SK-MEL-5 (cell line): ENCODE results near the gene SPINT2. TPM values are rescaled to one million over a fixed set of nuclear protein-coding genes. Genes with fewer than 3 reads are reported as not detected.
"Not testable (repeated sequence)": the region's sequence is repeated elsewhere in the genome, so short reads cannot be mapped to it uniquely, and the experiment has no call there.

Experiments used
- DNase-seq: peaks from one replicate; pipeline ENCODE4 v3.0.0-alpha.2; 2016; ENCODE audit warnings: low read depth, low spot score
- in situ Hi-C: cut with HindIII; loops from 2 replicates; pipeline ENCODE4 v1.10.0; 2016; ENCODE audit warnings: low sequenced_read_pairs, high pct_unique_total_duplicates, low pct_unique_long_range_greater_than_20kb
- polyA plus RNA-seq, 2 experiments: library from polyadenylated mRNA; depleted of rRNA; stranded (reverse); fragments of >200 nt; gene quantifications; 2 replicates each; pipeline ENCODE4 v1.2.3, GENCODE V29; 2015
- total RNA-seq: library from RNA; depleted of rRNA; stranded (reverse); fragments of >200 nt; shearing (Covaris generic); gene quantifications from 2 replicates; pipeline ENCODE4 v1.2.3, GENCODE V29; 2014; rRNA removed

SPINT2 gene, protein sequence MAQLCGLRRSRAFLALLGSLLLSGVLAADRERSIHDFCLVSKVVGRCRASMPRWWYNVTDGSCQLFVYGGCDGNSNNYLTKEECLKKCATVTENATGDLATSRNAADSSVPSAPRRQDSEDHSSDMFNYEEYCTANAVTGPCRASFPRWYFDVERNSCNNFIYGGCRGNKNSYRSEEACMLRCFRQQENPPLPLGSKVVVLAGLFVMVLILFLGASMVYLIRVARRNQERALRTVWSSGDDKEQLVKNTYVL
- not detected in 2 replicates for total RNA-seq
- polyA plus RNA-seq (2015; cell fraction: cytosol; rRNA removed), result 0.08 TPM in 1 of 2 replicates, not detected in the other
- polyA plus RNA-seq (2015; cell fraction: nucleus; rRNA removed), result not detected in 2 replicates

DNA sequence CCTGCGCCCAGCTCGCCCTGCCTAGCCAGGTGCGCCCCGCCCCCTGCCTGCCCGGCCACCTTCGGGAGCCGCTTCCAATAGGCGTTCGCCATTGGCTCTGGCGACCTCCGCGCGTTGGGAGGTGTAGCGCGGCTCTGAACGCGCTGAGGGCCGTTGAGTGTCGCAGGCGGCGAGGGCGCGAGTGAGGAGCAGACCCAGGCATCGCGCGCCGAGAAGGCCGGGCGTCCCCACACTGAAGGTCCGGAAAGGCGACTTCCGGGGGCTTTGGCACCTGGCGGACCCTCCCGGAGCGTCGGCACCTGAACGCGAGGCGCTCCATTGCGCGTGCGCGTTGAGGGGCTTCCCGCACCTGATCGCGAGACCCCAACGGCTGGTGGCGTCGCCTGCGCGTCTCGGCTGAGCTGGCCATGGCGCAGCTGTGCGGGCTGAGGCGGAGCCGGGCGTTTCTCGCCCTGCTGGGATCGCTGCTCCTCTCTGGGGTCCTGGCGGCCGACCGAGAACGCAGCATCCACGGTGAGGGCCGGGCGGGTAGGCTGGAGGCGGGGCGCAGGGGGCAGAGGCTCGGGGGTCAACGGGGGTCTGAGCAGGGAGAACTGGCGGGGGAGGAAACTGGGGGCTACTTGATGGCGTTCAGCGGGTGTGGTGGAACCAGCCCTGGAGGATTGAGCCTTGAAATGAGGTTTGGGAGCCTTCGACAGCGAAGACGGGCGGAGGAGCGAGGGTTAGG, at the start of gene SPINT2:
Gene SPINT2, plus strand, starts transcription at position 88 of the 727 bp plus-strand sequence. Its CDS starts 320 bp downstream, at position 408.
- in situ Hi-C loops, result no loop called here
- DNase-seq, result no peak

DNA sequence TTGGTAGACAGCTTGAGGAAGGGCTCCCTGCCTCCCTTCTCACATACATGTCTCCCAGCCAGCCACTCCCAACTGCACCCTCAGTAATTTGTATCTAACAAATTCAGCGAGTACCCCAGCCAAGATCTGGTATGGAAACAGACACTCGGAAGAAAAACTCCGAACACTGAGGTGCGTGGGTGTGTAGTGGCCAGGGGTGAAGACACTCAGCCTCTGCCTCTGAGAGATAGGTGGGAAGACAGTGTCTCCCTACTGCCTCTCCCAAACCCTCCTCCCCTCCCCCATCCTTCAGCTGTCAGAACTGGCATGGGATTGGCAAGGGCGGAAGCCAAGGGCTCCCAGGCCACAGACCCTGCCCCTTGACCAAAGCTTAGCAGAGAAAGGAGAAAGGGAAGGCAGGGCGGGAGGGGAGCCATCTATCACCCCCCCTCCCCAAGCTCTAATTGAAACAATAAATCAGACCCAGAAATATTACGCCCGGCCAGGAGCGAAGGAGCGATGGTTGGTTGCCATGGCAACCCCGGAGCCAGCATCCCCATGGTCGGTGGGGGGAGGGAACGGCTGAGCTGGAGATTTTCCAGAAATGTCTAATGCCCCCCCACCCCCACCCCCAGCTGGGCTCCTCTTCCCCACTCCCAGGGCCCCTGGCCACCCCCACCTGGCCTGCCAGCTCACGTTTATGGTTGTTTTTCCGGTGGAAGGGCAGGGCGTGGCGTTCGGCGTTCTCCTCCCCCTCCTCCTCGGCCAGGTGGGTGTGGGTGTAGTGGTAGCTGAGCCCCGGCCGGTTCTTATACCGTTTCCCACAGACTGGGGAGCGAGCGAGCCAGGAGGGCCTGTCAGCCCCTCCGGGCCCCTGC, 47.4 kb upstream of the SPINT2 start:
- in situ Hi-C loops, result no loop called here
- no peak for DNase-seq

DNA sequence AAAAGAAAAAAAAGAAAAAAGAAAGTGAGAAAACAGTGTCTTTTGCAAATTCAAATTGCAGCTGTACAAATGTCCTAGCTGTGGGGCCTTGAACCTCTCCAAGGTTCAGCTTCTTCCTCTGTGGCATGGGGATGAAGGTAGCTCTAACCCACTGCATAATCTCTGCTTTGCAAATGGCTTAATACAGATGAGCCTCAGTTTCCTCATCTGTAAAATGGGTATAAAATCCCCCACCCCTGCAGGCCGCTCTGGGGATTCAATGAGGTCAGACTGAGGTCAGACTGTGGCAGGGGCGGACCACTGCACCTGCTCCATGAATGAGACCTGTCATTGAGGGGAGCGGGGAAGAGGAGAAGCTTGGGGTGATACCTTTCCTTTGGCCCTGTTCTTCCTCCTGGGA, 46.2 kb upstream of the SPINT2 start:
- in situ Hi-C loops, result no loop called here
- no peak for DNase-seq

DNA sequence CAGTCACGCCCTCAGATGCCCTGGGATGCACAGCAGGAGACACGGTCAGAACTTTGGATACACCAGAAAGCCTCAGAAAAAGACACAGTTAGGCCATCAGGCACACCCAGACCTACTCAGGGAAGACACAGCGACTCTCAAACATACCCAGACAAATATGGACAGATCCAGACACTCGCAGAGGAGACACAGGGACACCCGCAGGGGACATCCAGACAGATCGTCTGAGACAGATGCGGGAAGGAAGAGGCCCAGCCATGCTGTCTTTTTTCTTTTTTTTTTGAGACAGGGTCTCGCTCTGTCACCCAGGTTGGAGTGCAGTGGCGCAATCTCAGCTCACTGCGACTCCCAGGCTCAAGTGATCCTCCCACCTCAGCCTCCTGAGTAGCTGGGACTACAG, 45.2 kb upstream of the SPINT2 start:
- in situ Hi-C loops, result no loop called here

DNA sequence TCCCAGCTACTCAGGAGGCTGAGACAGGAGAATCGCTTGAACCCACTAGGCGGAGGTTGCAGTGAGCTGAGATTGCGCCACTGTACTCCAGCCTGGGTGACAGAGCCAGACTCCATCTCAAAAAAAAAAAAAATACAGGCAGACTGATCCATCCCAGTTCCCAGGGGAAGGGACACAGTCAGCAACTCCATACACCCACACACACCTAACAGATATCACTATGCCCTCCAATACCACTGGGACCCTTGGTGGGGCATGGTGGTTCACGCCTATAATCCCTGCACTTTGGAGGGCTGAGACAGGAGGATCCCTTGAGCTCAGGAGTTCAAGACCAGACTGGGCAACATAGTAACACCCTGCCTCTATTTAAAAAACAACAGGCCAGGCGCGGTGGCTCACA, 43.0 kb upstream of the SPINT2 start:
- in situ Hi-C loops, result no loop called here
- DNase-seq, result no peak

More for the DNA sequence above, 45.2 kb upstream of the SPINT2 start:
- DNase-seq, result no peak

DNA sequence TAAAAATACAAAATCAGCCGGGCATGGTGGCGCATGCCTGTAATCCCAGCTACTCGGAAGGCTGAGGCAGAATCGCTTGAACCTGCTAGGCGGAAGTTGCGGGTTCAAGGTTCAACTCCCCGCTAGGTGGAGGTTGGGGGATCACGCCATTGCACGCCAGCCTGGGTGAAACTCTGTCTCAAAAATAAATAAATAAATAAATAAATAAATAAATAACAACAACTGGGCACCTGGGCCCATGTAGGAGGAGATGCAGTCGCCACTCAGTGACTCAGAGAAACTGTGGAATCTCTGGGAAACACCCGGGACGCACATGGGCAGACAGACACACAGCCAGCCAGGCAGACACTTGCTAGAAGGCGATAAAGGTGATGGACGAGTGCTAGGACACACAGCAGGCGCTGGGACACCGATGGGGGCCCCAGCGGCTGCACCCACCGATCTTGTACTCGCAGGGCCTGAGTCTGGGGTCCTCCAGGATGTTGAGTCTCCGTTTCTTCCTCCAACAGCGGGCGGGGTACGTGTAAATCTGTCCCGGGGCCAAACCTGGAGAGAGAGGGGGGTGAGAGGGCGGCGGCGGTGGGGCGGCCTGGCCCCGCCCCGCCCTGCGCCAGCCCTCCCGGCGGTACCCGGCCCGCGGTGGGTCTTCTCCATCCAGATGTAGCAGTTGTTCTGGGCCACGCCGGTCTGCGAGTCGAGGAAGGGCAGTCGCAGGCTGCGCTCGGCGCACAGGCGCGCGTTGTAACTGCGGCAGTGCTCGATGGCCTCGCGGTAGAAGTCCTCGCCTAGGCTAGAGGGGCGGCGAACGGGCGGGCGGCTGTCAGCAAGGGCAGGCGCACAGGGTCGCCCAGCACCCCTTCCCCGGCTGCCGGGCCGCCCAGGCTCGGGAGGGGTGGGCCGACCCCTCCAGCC, 42.2 kb upstream of the SPINT2 start:
- no peak for DNase-seq
- in situ Hi-C loops, result no loop called here

DNA sequence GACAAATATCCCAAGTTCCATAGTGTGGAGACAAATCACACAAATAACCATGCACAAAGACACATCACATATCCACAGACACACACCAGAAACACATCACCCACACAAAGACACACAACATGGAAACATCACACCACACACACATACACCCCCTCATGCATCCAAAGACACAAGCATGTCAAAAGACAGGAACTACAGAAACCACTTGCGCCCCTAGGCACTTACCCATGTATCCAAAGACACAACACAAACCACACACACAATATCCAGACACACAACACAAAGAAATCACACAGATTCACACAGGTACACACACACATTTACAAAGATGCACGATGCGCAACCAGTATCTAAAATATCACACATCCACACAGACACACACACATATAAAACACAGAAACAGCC, 41.3 kb upstream of the SPINT2 start:
- DNase-seq, result no peak
- in situ Hi-C loops, result no loop called here

DNA sequence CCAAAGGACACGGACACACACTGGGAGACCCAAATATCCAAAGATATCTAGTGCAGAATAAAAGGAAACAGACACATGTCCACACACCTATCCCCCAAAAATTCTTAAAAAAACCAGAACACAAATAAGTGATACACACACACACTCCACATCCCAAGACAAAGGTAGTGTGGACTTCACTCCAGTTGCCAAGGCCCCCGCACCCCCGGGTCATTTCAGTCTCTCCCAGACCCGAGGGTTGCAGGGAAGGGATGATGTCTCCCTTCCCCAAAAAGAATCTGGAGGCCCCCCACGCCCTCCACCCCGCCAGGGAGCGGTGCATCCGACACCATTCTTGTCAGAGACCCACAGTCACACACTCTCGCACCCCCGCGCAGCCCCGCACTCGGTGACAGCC, 40.8 kb upstream of the SPINT2 start:
- no peak for DNase-seq
- in situ Hi-C loops, result no loop called here

DNA sequence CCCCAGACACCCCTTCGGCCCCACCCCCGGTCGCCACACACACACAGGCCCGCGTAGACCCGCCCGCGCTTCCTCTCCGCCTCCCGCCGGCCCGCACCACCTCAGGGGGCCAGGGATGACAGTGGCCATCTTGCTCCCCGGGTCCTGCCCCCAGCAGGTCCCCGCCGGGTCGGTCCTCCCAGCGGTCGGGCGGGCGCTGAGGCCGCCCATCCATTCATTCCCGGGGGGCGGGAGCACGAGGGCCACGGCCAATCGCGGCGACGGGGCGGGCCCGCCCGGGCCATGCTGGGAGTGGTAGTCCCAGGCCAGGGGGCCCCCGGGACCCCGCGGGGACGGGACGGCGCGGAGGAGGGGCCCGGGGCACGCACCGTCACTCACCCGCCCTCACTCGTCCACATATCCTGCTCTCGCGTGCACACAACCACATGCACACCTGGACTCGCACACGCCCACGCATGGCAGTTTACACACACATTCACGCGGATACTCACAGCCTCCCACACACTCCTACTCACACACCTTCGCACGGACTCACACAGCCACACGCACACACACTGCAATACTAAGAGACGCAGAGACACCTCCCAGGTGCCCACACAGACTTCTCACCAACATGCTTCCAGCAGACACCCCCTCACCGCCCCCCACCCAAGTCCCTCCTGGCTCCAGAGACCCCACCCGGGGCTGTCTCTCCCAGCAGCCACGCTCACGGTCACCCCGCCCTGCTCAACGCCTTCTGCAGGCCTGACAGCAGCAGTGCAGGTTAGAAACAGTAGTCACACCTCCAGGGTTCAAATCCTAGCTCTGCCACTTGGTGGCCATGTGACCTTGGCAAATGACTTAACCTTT, 40.1 kb upstream of the SPINT2 start, which contains the start of gene DPF1:
Gene DPF1, minus strand, starts transcription at position 209 of the 849 bp plus-strand sequence. Its CDS starts 80 bp downstream, at position 129.
- peak; percentile 78 for DNase-seq
- in situ Hi-C loops, result no loop called here

DNA sequence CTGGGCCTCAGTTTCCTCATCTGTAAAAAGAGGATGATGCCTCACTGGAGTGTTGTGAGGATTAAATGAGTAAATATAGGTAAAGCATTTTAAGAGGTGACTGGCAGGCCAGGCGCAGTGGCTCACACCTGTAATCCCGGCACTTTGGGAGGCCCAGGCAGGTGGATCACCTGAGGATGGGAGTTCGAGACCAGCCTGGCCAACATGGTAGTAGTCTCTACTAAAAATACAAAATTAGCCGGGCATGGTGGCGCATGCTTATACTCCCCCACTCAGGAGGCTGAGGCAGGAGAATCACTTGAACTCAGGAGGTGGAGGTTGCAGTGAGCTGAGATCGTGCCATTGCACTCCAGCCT, 39.5 kb upstream of the SPINT2 start:
- DNase-seq, in situ Hi-C loops: not testable (repeated sequence)

DNA sequence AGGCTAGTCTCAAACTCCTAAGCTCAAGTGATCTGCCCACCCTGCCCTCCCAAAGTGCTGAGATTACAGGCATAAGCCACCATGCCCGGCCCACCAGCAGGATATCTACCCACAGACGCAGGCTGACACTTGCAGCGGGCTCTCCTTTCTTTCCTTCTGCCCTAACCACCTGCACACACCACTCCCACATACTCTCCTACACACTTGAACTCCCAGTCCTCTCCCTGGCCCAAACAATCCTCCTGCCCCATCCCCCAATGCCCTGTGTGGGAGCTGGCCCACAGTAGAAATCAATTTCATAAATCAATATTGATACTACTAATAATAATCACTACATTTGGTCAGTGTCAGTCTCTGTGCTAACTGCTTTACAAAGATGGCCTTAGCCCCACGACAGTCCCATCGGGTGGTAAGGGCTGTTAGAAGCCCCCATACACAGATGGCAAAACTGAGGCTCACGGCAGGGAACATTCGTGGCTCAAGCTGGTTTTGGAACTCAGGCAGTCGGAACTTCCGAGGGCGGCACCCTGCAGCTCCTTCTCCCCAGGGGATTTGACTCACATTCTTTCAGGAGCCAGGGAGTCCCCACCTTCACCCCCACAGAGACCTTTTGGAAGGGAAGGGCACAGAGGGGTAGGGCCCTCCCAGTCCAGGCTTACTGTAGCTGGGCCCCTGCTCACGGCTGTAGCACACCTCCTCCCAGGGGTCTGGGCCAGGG, 36.9 kb upstream of the SPINT2 start:
- in situ Hi-C loops, result no loop called here
- DNase-seq, result no peak

DNA sequence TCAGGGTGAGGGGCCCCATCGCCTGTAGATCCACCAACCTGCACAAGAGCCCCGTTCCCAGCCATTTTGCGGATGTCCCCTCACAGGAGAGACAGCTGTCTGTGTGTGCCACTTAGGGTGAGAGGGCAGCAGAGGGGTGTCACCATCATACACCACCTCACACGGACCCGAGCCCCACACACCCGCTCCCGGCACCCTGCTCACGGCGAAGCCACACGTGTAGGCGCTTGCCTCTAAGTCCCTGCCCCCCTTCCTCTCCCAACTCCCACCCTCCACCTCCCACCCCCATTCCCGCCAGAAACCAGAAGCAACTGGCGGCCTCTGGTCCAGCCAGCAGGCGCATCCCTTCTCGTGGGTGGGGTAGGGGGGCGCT, 36.4 kb upstream of the SPINT2 start:
- in situ Hi-C loops, result no loop called here
- DNase-seq, result no peak

DNA sequence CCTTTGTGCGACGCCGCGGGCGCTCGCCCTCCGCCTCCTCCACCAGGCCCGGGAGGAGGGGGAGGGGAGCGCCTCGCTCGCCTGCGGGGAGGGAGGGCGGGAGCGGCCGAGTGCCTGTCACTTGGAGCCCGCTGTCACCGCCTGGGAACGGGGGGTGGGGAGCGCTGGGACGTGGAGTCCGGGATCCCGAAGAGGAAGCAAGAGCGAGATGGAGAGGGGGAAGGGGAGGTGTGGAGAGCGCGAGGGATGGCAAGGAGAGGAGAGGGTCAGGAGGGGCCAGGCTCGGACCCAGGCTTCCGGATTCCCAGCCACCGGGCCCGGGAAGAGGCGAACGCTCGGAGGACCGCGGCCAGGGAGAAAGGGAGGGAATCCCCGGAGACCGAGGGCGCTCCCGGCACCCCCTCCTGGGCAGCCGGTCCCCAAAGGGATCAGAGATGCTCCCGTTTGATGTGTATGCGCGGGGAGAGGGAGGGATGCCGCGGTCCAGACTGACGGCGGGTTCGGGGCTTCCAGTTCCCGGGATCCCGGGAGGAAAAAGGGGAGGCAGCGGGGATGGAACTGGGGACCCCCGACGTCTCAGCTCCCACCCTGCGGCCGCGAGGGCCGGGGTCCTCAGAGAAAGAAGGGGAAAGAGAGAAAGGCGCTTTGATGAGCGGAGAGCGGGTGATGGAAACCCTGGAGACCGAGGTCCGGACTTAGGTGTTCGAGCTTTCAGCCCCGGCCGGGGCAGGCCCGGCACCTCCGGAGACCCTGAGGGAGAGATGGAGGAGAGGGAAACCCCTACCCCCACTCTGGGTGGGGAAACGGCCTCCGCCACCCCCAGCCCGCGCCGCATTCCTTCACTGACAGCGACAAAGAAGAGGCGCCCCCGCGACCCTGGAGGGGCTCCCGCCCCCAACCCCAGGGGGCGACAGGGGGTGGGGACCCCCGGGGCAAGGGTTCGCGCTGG, 35.6 kb upstream of the SPINT2 start:
- no peak for DNase-seq
- in situ Hi-C loops, result no loop called here

DNA sequence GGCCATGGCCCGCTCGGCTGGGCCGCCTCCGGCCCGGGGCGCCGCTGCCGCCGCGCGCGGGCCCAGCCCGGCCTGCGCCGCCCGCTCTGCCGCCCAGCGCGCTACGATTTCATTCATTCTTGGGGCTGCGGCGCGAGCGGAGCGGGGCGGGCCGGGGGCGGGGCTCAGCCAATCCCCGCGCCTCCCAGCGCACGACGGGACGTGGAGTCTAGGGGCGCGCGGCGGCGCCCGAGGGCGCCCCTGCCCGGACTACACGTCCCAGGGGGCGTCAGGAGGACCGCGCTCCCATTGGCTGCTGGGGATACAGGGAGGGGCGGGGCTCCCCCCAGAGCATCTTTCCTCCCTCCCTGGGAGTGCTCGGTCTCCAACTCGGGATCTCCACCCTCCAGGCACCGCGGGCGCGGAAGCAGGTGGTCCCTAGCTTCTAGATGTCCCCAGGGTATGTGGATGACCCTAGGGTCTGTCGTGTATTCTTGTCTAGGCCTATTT, 34.7 kb upstream of the SPINT2 start:
- in situ Hi-C loops, result no loop called here
- peak; percentile 62 for DNase-seq
